Measurements from ENCODE around the gene JAZF1.

DNA sequence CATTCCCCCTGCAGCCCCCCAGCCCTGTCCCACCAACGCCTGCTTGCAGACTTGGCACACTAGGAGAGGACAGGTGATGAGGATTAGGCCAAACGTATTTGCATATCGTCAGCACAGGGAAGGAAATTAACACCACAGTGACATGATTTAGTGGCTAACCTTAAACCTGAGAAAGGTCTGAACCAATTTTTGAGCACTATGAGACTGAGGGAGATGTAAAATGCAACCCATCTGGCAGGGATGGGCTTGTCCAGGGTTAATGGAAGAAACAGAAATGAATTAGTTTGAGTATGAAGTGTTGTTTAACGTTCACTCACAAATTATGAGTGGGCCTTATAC is 257.0 kb downstream of the JAZF1 start:
- TF ChIP-seq, protein P1, sequence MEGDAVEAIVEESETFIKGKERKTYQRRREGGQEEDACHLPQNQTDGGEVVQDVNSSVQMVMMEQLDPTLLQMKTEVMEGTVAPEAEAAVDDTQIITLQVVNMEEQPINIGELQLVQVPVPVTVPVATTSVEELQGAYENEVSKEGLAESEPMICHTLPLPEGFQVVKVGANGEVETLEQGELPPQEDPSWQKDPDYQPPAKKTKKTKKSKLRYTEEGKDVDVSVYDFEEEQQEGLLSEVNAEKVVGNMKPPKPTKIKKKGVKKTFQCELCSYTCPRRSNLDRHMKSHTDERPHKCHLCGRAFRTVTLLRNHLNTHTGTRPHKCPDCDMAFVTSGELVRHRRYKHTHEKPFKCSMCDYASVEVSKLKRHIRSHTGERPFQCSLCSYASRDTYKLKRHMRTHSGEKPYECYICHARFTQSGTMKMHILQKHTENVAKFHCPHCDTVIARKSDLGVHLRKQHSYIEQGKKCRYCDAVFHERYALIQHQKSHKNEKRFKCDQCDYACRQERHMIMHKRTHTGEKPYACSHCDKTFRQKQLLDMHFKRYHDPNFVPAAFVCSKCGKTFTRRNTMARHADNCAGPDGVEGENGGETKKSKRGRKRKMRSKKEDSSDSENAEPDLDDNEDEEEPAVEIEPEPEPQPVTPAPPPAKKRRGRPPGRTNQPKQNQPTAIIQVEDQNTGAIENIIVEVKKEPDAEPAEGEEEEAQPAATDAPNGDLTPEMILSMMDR (IDR thresholded peaks at IDR 0.05), result no peak
- TF ChIP-seq POLR2A (IDR thresholded peaks at IDR 0.05), result no peak
